Psoas muscle (tissue), 8 donors: Measurements from ENCODE around the gene ERBB2. TPM values are rescaled to one million over a fixed set of nuclear protein-coding genes. Genes with fewer than 3 reads are reported as not detected.
A peak's percentile ranks its signal among the peaks of the same experiment; 100 is the strongest.

Source experiments
- ATAC-seq, 4 donors: fragments of 200-7000 bp; cut with Tn5 transposase; one replicate each; pipeline ENCODE4 v1.9.1; 2020; ENCODE audit warnings: moderate library complexity in 3 of 4, mild to moderate bottlenecking in 2 of 4
- DNase-seq, 2 donors: peaks; one replicate each; pipeline ENCODE4 v3.0.0-alpha.2; 2020
- H3K27ac ChIP-seq: fragments of 200-600 bp; one replicate; pipeline ENCODE4 v1.8.0; 2022
- H3K27me3 ChIP-seq, 3 donors: fragments of 200-600 bp in 1 of 3; one replicate each; pipeline versions ENCODE4 v1.6.1 to v1.8.0; 2013 to 2022; ENCODE audit warnings: low read length in 2 of 3, mild to moderate bottlenecking in 2 of 3, moderate library complexity in 1 of 3; ENCODE audit not compliant: insufficient read depth in 3 of 3
- H3K36me3 ChIP-seq, 2 donors: fragments of 200-600 bp in 1 of 2; one replicate each; pipeline versions ENCODE4 v1.6.1 to v1.8.0; 2013 to 2022; ENCODE audit warnings: low read depth in 1 of 2, mild to moderate bottlenecking in 1 of 2, moderate library complexity in 1 of 2; ENCODE audit not compliant: insufficient read depth in 1 of 2
- H3K4me1 ChIP-seq: fragments of 200-600 bp; one replicate; pipeline ENCODE4 v1.8.0; 2022
- H3K4me3 ChIP-seq: fragments of 200-600 bp; one replicate; pipeline ENCODE4 v1.8.0; 2022; ENCODE audit warnings: mild to moderate bottlenecking
- H3K9me3 ChIP-seq: fragments of 200-600 bp; one replicate; pipeline ENCODE4 v1.8.0; 2022
- CTCF ChIP-seq: fragments of 200-600 bp; IDR thresholded peaks from one replicate; pipeline ENCODE4 v1.8.0; 2022; ENCODE audit warnings: antibody characterized with exemption
- WGBS, 3 donors: extraction: QIAGEN DNeasy Blood & Tissue Kit; methylation state at CpG; one replicate each; pipeline versions ENCODE4 v1.1.6 to v1.1.7; 2013; 5-methylcytosine and 5-hydroxymethylcytosine counted together
- intact Hi-C, 2 donors: fragments of 100-400 bp; cut with DNase I; formaldehyde crosslinking; loops; one replicate each; pipeline versions ENCODE4 v1.11.0 to v1.14.2; 2022
- polyA plus RNA-seq, 3 donors: library from polyadenylated mRNA; stranded (reverse); fragments of 200-250 nt; gene quantifications; one replicate each; pipeline ENCODE4 v1.2.3, GENCODE V29; 2013
- total RNA-seq, 4 donors: library from RNA; stranded (reverse); fragmentation: NEBNext Ultra II Directional in 2 of 4; extraction: Animal tissue kit (Norgen Biotek cat#: 25700) in 2 of 4; gene quantifications; one replicate each; pipeline versions ENCODE4 v1.2.1 to v1.2.4, GENCODE V29; 2021 to 2023
- donor health status: healthy with polysubstance abuse.
- donor health status: DM: no; HTN: no; CAD: no; lungs with moderate emphysema.
- donor health status: Bipolar disorder and iron deficiency.
- donor health status: healthy.
- donor health status: DM: yes; HTN: yes; CAD: no.
- donor health status: DM: no; HTN: no; CAD: no.
- donor health status: DM: no; HTN: no; CAD: no.
- donor health status: DM: yes; HTN: yes; CAD: no.

Gene ERBB2
- total and polyA plus RNA-seq, 7 donors, result 4.0 to 24.9 (median 20.4) TPM

- Histone ChIP-seq H3K4me1 (peaks cover 18% of the 10 kb centered on the region), H3K4me3 (peak overlapping the region; percentile 90), H3K9me3 (no peaks in the 10 kb centered on the region), H3K36me3 (peaks cover 0 to 26% of the 10 kb centered on the region in 2 donors), H3K27ac (peak overlapping the region; percentile 96), H3K27me3 (no peaks in the 10 kb centered on the region)
- TF ChIP-seq CTCF, result no peak
- intact Hi-C loops, result loop anchor here in 1 of 2 donors (5.0 kb wide), 1 partner anchor 40 kb away; no protein-coding TSS in a partner anchor
- WGBS, 3 donors, result 36 to 48% (median 44%) methylated on average over 6 of the region's 6 CpGs
- DNase-seq, result peak in 1 of 2 donors; percentile 42
- ATAC-seq, result no peak
Observed at GRCh38 chr17:39687101-39687545, 12.7 kb upstream of the ERBB2 start.

- peaks cover 0 to 27% of the 10 kb centered on the region in 2 donors for H3K36me3 ChIP-seq
- WGBS, 3 donors, result 2 to 3% (median 3%) methylated on average over 45 of the region's 45 CpGs
- no peak for TF ChIP-seq CTCF
- intact Hi-C loops, result loop anchor here in 1 of 2 donors (5.0 kb wide), 1 partner anchor 39 kb away; no protein-coding TSS in a partner anchor
- H3K27ac ChIP-seq, result peak within 1 kb of the TSS; percentile 96
- peak within 1 kb of the TSS; percentile 90 for H3K4me3 ChIP-seq
- H3K4me1 ChIP-seq, result peaks cover 18% of the 10 kb centered on the region
- no peaks in the 10 kb centered on the region for H3K9me3 ChIP-seq
- ATAC-seq (peak; percentile 96 to 97 (median 96)), DNase-seq (peak; percentile 90 to 95)
- H3K27me3 ChIP-seq, result no peaks in the 10 kb centered on the region
Observed at GRCh38 chr17:39687546-39688474, 12.1 kb upstream of the ERBB2 start, which contains the start of gene PGAP3. Gene PGAP3 (minus strand): TSS chr17:39688057. CDS start chr17:39688014, 43 bp downstream.

- intact Hi-C loops, result loop anchor here in 1 of 2 donors (5.0 kb wide), 1 partner anchor 39 kb away; no protein-coding TSS in a partner anchor
Observed at GRCh38 chr17:39688475-39688835, 11.4 kb upstream of the ERBB2 start.

GRCh38 chr17:39688945-39689344 is 10.9 kb upstream of the ERBB2 start:
- Histone ChIP-seq H3K36me3 (peaks cover 0 to 26% of the 10 kb centered on the region in 2 donors), H3K9me3 (no peaks in the 10 kb centered on the region), H3K27ac (peak overlapping the region; percentile 96), H3K4me3 (peak overlapping the region; percentile 90), H3K4me1 (peaks cover 18% of the 10 kb centered on the region), H3K27me3 (no peaks in the 10 kb centered on the region)
- TF ChIP-seq CTCF, result no peak
- 37 to 51% (median 41%) methylated on average over 3 of the region's 3 CpGs for WGBS, 3 donors
- peak in 1 of 2 donors; percentile 8 for DNase-seq
- no peak for ATAC-seq
- intact Hi-C loops, result loop anchor here in 1 of 2 donors (5.0 kb wide), 1 partner anchor 38 kb away; no protein-coding TSS in a partner anchor

More at GRCh38 chr17:39688475-39688835, 11.4 kb upstream of the ERBB2 start:
- ATAC-seq (peak in 1 of 4 donors; percentile 16), DNase-seq (no peak)
- H3K9me3 ChIP-seq, result no peaks in the 10 kb centered on the region
- H3K27me3 ChIP-seq, result no peaks in the 10 kb centered on the region
- H3K27ac ChIP-seq, result peak overlapping the region; percentile 96
- H3K4me3 ChIP-seq, result peak overlapping the region; percentile 90
- TF ChIP-seq CTCF, result no peak
- WGBS, 3 donors, result 13 to 20% (median 17%) methylated on average over 6 of the region's 6 CpGs
- H3K4me1 ChIP-seq, result peaks cover 18% of the 10 kb centered on the region
- H3K36me3 ChIP-seq, result peaks cover 0 to 28% of the 10 kb centered on the region in 2 donors
